Progenitor cell of endocrine pancreas (in vitro differentiated cells): Measurements from ENCODE around the gene PCBP3. TPM values are rescaled to one million over a fixed set of nuclear protein-coding genes. Genes with fewer than 3 reads are reported as not detected.
"Not testable (repeated sequence)": the region's sequence is repeated elsewhere in the genome, so short reads cannot be mapped to it uniquely, and the experiment has no call there.

ENCODE experiments used
- DNase-seq: peaks from one replicate; pipeline ENCODE4 v3.0.0; 2021; ENCODE audit warnings: low spot score; ENCODE audit not compliant: unreplicated experiment
- H3K27ac Mint-ChIP-seq: 2 replicates; pipeline ENCODE4 v1.8.0; 2021; ENCODE audit warnings: mild to moderate bottlenecking, moderate library complexity, mixed read lengths
- H3K27me3 Mint-ChIP-seq: 2 replicates; pipeline ENCODE4 v1.8.0; 2021; ENCODE audit warnings: mixed read lengths
- H3K36me3 Mint-ChIP-seq: 2 replicates; pipeline ENCODE4 v1.8.0; 2022; ENCODE audit warnings: mixed read lengths; ENCODE audit not compliant: insufficient read depth
- H3K4me1 Mint-ChIP-seq: 2 replicates; pipeline ENCODE4 v1.8.0; 2021; ENCODE audit warnings: low read depth, mixed read lengths
- H3K4me3 Mint-ChIP-seq: 2 replicates; pipeline ENCODE4 v1.8.0; 2021; ENCODE audit warnings: low read depth, mild to moderate bottlenecking, moderate library complexity, mixed read lengths
- H3K9me3 Mint-ChIP-seq: 2 replicates; pipeline ENCODE4 v1.8.0; 2021; ENCODE audit warnings: low read depth, mixed read lengths
- total RNA-seq: library from RNA; stranded (reverse); gene quantifications from 2 replicates; pipeline ENCODE4 v1.2.1, GENCODE V29; 2021
- TF ChIP-seq, protein P1 (sequence below): fragments of 200-600 bp; sonication (generic); IDR thresholded peaks from one replicate; pipeline ENCODE4 v1.5.0; 2021; ENCODE audit warnings: antibody characterized with exemption, mild to moderate bottlenecking; ENCODE audit not compliant: unreplicated experiment

The PCBP3 gene
- total RNA-seq, 1 donor from 2014 or later: 3.7 TPM

DNA sequence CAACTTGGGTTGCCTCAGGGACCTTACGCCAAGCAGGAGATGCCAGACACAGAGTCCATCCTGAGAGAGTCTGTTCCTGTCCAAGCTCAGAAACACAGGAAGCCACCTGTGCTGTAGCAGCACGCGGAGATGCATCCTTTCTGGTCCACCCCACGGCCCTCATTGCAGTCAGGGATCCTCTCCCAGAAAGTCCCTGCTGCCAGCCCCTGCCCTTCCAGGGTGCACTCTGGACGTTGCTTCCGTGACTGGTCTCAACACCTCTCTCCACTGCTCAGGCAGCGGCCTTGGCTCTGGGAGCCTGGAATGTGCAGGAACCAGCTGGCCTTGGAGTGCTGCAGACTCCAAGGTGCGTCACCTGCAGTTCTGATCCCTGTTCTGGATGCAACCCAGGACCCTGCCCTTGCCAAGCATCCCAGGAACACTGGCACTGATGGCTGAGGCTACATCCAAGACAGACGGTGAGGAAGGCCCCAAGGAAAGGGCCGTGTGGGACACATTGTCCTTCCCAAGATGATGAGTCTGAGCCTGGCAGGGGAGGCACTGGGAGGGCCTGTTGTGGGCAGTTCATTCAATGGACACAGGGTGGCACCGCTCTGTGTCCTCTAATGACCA is 316.4 kb downstream of the PCBP3 start:
- peaks cover 25% of the 10 kb centered on the region for H3K9me3 Mint-ChIP-seq
- DNase-seq: no peak
- no peak overlapping the region for H3K27ac Mint-ChIP-seq
- no peak overlapping the region for H3K4me3 Mint-ChIP-seq
- peaks cover 15% of the 10 kb centered on the region for H3K27me3 Mint-ChIP-seq
- no peaks in the 10 kb centered on the region for H3K36me3 Mint-ChIP-seq
- no peaks in the 10 kb centered on the region for H3K4me1 Mint-ChIP-seq
- TF ChIP-seq, protein P1, sequence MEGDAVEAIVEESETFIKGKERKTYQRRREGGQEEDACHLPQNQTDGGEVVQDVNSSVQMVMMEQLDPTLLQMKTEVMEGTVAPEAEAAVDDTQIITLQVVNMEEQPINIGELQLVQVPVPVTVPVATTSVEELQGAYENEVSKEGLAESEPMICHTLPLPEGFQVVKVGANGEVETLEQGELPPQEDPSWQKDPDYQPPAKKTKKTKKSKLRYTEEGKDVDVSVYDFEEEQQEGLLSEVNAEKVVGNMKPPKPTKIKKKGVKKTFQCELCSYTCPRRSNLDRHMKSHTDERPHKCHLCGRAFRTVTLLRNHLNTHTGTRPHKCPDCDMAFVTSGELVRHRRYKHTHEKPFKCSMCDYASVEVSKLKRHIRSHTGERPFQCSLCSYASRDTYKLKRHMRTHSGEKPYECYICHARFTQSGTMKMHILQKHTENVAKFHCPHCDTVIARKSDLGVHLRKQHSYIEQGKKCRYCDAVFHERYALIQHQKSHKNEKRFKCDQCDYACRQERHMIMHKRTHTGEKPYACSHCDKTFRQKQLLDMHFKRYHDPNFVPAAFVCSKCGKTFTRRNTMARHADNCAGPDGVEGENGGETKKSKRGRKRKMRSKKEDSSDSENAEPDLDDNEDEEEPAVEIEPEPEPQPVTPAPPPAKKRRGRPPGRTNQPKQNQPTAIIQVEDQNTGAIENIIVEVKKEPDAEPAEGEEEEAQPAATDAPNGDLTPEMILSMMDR: no peak

DNA sequence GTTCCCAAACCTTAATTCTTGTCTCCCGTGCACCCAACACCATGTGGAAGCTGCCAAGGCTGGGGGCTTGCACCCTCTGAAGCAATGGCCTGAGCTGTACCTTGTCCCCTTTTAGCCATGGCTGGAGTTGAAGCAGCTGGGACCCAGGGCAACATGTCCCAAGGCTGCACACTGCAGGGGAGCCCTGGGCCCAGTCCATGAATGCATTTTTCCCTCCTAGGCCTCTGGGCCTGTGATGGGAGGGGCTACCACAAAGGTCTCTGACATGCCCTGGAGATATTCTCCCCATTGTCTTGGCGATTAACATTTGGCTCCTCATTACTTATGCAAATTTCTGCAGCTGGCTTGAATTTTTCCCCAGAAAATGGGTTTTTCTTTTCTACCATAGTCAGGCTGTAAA is 317.9 kb downstream of the PCBP3 start:
- DNase-seq, H3K27ac Mint-ChIP-seq, H3K36me3 Mint-ChIP-seq, H3K4me3 Mint-ChIP-seq, H3K4me1 Mint-ChIP-seq: not testable (repeated sequence)
- Mint-ChIP-seq H3K9me3 (peaks cover 28% of the 10 kb centered on the region), H3K27me3 (peaks cover 15% of the 10 kb centered on the region)

DNA sequence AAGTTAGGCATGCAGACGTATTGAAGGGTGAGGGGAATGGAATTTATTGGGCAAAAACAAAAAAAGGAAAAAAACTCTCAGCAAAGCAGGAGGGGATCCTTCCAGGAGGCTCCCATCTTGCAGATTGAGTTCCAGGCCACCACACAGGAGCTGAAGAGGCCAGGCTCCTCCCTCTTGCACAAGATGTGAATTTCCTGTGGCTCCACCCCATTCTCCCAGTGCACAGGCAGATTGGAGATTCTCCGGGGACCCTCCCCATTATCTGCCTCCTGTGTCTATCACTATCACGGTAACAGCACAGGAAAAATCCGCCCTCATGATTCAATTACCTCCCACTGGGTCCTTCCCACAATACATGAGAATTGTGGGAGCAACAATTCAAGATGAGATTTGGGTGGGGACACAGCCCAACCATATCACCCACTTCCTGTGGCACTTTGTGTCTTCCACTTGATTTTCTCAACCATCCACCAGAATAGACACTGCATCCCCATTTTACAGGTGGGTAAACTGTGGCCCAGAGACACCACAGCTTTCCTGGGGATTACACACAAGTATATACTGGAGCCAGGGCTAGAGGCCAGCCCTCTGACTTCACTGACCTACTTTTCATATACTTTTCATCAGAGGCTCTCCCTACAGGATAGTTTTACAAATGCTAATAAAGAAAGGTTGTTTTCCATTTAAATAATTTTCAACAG is 319.2 kb downstream of the PCBP3 start:
- Mint-ChIP-seq H3K9me3 (peaks cover 28% of the 10 kb centered on the region), H3K36me3 (no peaks in the 10 kb centered on the region), H3K27ac (no peak overlapping the region), H3K27me3 (peaks cover 15% of the 10 kb centered on the region), H3K4me3 (no peak overlapping the region), H3K4me1 (no peaks in the 10 kb centered on the region)
- no peak for DNase-seq
- TF ChIP-seq, protein P1: no peak

DNA sequence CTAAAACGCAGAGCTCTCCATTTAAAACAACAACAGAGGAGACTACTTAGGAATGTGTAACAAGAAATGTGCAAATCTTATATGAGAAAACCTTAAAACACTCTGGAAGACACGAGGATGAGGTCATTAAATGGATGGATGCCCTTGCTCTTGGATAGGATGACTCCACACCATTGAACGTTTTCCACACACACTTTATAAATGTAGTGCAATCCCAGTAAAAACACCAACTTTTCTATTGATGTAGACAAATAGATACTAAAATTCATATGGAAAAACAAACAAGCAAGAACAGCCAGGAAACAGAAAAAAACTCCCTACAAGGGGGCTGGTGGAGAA is 319.7 kb downstream of the PCBP3 start:
- TF ChIP-seq, protein P1: no peak
- no peaks in the 10 kb centered on the region for H3K36me3 Mint-ChIP-seq
- peaks cover 13% of the 10 kb centered on the region for H3K27me3 Mint-ChIP-seq
- H3K9me3 Mint-ChIP-seq: peaks cover 28% of the 10 kb centered on the region
- no peak for DNase-seq
- H3K4me1 Mint-ChIP-seq: no peaks in the 10 kb centered on the region
- no peak overlapping the region for H3K27ac Mint-ChIP-seq
- H3K4me3 Mint-ChIP-seq: no peak overlapping the region

DNA sequence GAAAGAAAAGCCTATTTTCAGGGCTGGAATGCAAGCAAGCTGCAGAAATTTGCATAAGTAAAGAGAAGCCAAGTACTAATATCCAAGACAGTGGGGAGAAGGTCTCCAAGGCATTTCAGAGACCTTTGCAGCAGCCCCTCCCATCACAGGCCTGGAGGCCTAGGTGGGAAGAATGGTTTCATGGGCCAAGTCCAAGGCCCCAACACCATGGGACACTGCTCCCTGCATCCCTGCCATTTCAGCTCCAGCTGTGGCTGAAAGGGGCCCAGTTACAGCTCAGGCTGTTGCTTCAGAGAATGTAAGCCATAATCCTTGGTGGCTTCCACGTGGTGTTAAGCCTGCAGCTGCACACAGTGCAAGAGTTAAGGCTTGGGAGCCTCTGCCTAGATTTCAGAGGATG is 321.1 kb downstream of the PCBP3 start:
- H3K36me3 Mint-ChIP-seq: no peaks in the 10 kb centered on the region
- peaks cover 6% of the 10 kb centered on the region for H3K27me3 Mint-ChIP-seq
- no peak overlapping the region for H3K4me3 Mint-ChIP-seq
- no peak for DNase-seq
- H3K27ac Mint-ChIP-seq: no peak overlapping the region
- no peaks in the 10 kb centered on the region for H3K4me1 Mint-ChIP-seq
- peaks cover 28% of the 10 kb centered on the region for H3K9me3 Mint-ChIP-seq
- TF ChIP-seq, protein P1: no peak
